ENCODE measurements around the gene OBSCN.

OBSCN gene

DNA sequence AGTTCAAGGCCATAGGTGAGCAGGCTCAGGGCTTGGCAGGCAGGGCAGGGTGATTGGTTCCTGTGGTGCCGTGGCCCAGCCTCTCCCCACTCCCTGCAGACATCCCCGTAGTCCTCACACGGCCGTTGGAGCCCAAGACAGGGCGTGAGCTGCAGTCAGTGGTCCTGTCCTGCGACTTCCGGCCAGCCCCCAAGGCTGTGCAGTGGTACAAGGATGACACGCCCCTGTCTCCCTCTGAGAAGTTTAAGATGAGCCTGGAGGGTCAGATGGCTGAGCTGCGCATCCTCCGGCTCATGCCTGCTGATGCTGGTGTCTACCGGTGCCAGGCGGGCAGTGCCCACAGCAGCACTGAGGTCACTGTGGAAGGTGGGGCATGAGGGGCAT lies 71.9 kb downstream of the OBSCN start:
- DNase-seq, result no peak

GRCh38 chr1:228280106-228280901 lies 72.5 kb downstream of the OBSCN start:
- no peak for DNase-seq

GRCh38 chr1:228280961-228281591 lies 73.2 kb downstream of the OBSCN start:
- DNase-seq, result no peak

- no peak for DNase-seq
Measured at GRCh38 chr1:228281631-228282328, 73.9 kb downstream of the OBSCN start.

DNA sequence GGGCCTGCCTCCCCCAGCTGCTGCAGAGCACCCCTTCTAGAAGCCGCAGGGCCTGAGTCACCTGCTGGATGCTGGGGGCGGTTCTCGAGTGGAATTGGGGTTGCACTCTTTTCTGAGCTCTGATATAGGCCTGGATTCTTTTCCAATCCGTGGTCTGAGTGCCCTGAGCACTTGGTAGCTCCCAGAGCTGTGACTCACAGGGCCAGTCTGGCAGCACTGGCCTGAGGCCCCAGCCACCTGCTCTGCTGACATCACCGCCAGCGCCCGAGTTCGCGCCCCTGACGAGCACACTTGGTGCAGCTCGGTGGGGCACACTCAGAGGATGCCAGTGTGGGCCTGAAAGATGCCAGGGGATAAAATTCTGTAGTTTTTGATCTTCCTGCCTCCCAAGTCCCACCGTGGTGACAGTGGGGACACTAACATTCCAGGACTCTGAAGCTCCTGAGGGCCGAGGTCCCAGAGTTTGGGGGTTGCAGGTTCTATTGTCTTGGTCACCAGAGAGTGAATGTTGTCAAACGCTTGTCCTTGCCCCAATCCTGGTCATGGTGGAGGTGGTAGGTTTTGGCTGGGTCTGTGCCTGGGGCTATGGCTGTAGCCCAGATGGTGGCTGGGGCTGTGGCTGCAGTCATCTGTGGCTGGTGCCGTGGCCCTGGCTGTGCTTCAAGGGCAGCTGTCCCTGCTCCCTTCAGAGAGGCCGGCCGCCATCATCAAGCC lies 74.6 kb downstream of the OBSCN start:
- peak; percentile 57 for DNase-seq

DNA sequence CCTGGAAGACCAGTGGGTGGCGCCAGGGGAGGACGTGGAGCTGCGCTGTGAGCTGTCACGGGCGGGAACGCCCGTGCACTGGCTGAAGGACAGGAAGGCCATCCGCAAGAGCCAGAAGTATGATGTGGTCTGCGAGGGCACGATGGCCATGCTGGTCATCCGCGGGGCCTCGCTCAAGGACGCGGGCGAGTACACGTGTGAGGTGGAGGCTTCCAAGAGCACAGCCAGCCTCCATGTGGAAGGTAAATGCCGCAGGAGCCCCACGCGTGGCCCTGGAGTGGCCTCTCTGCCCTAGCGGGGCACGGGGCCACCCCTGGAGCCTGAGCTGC lies 75.2 kb downstream of the OBSCN start:
- no peak for DNase-seq

DNA sequence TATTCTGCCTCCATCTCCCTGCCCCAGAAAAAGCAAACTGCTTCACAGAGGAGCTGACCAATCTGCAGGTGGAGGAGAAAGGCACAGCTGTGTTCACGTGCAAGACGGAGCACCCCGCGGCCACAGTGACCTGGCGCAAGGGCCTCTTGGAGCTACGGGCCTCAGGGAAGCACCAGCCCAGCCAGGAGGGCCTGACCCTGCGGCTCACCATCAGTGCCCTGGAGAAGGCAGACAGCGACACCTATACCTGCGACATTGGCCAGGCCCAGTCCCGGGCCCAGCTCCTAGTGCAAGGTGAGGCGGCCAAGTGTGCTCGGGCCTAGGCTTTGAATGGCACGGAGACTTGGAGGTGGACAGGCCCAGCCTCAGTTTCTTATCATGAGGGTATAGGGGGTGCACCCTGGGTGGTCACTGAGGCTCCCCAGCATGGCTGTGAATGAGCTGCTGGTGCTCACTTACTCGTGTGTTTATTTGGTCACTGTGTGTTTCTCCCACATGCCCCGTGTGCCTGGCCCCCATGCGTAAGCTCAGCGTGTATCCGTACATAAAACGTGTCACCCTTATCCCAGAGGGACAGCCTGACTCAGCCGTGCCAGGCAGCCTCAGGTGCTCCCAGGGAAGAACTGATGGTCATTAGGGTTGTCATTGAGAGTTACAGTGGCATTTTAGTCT lies 75.8 kb downstream of the OBSCN start:
- no peak for DNase-seq

DNA sequence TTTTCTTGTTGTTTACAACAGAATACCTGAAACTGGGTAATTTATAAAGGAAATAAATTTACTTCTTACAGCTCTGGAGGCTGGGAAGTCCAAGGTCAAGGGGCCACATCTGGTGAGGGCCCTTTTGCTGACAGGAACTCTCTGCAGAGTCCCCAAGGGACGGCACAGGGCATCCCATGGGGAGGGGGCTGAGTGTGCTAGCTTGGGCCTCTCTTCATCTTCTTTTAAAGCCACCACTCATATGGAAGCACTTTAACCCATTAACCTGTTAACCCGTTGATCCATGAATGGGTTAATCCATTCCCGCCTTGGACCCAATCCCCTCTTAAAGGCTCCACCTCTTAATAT lies 76.3 kb downstream of the OBSCN start:
- DNase-seq, result no peak

DNA sequence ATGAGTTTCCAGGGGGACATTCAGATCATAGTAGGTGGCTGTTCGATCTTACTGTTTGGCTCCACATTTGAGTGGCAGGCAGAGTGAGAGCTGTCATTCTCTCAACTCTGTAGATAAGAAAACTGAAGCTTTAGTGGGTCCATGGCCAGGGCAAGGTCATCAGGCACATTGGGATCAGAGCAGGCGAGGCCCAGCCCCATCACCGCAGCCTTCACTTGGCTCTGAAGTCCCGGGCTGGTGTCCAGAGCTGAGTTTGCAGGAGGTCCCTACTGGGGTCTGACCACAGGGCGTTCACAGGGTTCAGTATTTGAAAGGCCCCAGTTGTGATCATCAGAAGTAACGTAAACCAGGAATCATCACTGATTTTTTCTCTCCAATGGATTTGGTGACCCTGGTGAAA lies 76.7 kb downstream of the OBSCN start:
- DNase-seq, result no peak

GRCh38 chr1:228285661-228286504 lies 78.0 kb downstream of the OBSCN start:
- DNase-seq, result no peak

- DNase-seq, result no peak
Measured at GRCh38 chr1:228286505-228287417, 78.9 kb downstream of the OBSCN start.

DNA sequence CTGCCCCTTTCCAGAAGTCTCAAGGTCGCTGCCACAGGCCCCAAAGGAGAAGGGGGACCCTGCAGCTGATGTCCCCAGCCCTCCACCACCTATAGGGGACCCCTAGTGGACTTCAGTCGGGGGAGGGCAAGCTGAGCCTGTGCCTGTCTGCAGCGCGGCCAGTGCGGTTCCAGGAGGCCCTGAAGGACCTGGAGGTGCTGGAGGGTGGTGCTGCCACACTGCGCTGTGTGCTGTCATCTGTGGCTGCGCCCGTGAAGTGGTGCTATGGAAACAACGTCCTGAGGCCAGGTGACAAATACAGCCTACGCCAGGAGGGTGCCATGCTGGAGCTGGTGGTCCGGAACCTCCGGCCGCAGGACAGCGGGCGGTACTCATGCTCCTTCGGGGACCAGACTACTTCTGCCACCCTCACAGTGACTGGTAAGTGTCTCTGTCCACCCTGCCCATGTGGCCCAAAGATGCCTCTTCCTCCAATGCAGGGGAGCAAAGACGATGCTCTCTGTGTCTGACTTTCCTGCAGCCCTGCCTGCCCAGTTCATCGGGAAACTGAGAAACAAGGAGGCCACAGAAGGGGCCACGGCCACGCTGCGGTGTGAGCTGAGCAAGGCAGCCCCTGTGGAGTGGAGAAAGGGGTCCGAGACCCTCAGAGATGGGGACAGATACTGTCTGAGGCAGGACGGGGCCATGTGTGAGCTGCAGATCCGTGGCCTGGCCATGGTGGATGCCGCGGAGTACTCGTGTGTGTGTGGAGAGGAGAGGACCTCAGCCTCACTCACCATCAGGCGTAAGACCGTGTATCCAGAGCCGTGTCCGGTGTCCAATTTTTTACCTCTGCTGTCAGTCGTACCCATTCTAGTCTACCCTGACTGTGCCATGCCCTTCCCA lies 79.9 kb downstream of the OBSCN start:
- DNase-seq, result no peak

- no peak for DNase-seq
Measured at GRCh38 chr1:228288536-228289238, 80.8 kb downstream of the OBSCN start.

DNA sequence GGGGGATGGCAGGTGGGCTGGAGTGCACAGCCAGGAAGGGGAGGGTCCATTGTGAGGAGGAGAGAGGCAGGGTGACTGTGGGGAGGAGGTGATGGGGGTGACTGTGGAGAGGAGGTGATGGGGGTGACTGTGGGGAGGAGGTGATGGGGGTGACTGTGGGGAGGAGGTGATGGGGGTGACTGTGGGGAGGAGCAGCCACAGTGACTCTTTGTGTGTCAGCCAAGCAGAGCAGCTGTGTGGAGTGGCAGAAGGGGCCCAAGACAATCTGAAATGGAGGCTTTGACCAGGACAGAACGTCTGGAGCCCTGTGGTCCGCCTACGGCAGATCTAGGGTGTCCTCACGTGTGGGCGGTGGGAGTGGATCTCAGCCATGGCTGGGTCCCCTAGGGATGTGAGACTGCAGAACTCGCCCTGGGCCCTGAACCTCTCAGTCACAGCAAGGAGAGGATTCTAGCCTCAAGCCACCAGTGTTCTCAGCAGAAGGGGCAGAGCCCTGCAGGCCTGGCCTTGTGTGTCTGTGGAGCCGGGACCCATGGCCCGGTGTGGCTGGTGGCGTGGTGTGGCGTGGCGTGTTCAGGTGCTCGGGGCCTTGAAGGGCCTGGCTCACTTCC lies 81.5 kb downstream of the OBSCN start:
- DNase-seq, result no peak

- DNase-seq, result no peak
Measured at GRCh38 chr1:228289996-228290881, 82.4 kb downstream of the OBSCN start.

DNA sequence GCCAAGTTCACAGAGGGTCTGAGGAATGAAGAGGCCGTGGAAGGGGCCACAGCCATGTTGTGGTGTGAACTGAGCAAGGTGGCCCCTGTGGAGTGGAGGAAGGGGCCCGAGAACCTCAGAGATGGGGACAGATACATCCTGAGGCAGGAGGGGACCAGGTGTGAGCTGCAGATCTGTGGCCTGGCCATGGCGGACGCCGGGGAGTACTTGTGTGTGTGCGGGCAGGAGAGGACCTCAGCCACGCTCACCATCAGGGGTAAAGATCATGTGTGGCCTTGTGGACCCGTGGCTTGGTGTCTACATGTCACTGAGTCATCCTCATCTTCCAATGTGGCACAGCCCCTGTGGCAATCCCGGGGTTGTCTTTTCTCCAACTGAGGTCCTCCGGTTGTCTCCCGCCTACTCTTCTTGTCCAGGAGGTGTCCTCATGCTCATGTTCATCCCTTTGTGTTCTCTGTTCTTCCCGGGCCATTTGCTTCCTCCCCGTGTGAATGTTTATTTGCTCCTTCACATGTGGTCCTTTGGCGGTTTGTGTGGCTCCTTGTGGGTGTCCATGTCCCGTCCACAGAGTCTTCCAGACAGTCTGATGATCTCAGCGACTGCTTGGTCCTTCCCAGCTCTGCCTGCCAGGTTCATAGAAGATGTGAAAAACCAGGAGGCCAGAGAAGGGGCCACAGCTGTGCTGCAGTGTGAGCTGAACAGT lies 84.2 kb downstream of the OBSCN start:
- no peak for DNase-seq

- no peak for DNase-seq
Measured at GRCh38 chr1:228292609-228292911, 84.7 kb downstream of the OBSCN start.
